GM18870 (cell line): Measurements from ENCODE around the gene ST8SIA4.
A peak's percentile ranks its signal among the peaks of the same experiment; 100 is the strongest.

Source experiments
- ATAC-seq: cut with Tn5 transposase; IDR thresholded peaks from one replicate; pipeline ENCODE4 v1.9.1; 2021; ENCODE audit warnings: moderate library complexity; ENCODE audit not compliant: unreplicated experiment

Gene ST8SIA4

GRCh38 chr5:100903039-100903887 is at the start of gene ST8SIA4:
Gene ST8SIA4, minus strand, starts transcription at chr5:100903282. Its CDS starts 327 bp downstream, at chr5:100902955.
- ATAC-seq: peak; percentile 64

- no peak for ATAC-seq
Observed at GRCh38 chr5:100950985-100951384, 47.9 kb upstream of the ST8SIA4 start.

GRCh38 chr5:100913298-100913697 is 10.2 kb upstream of the ST8SIA4 start:
- ATAC-seq: no peak

- ATAC-seq: no peak
Observed at GRCh38 chr5:100909034-100909433, 6.0 kb upstream of the ST8SIA4 start.

- no peak for ATAC-seq
Observed at GRCh38 chr5:100905259-100905914, 2.3 kb upstream of the ST8SIA4 start.

GRCh38 chr5:100904259-100904861 is 1.3 kb upstream of the ST8SIA4 start:
- peak; percentile 23 for ATAC-seq

GRCh38 chr5:100902440-100903038 is 543 bp downstream of the ST8SIA4 start:
- no peak for ATAC-seq

GRCh38 chr5:100901821-100902341 is 1.2 kb downstream of the ST8SIA4 start:
- ATAC-seq: no peak

- ATAC-seq: peak; percentile 31
Observed at GRCh38 chr5:100900796-100901781, 2.0 kb downstream of the ST8SIA4 start.

GRCh38 chr5:100900142-100900795 is 2.8 kb downstream of the ST8SIA4 start:
- ATAC-seq: no peak

GRCh38 chr5:100899675-100900074 is 3.4 kb downstream of the ST8SIA4 start:
- ATAC-seq: no peak

GRCh38 chr5:100898504-100899346 is 4.4 kb downstream of the ST8SIA4 start:
- ATAC-seq: no peak

GRCh38 chr5:100896054-100896453 is 7.0 kb downstream of the ST8SIA4 start:
- ATAC-seq: no peak

GRCh38 chr5:100890461-100891008 is 12.5 kb downstream of the ST8SIA4 start:
- ATAC-seq: peak; percentile 77

GRCh38 chr5:100889896-100890295 is 13.2 kb downstream of the ST8SIA4 start:
- ATAC-seq: no peak

GRCh38 chr5:100889165-100889743 is 13.8 kb downstream of the ST8SIA4 start:
- peak; percentile 54 for ATAC-seq

GRCh38 chr5:100877274-100877673 is 25.8 kb downstream of the ST8SIA4 start:
- no peak for ATAC-seq
